DOHH2 (cell line): ENCODE measurements around the gene NAA10.

Source experiments
- EZH2phosphoT487 ChIP-seq: fragments of 200-600 bp; sonication (generic); IDR thresholded peaks from 2 replicates; pipeline ENCODE4 v1.6.1; 2017; ENCODE audit warnings: borderline replicate concordance, mild to moderate bottlenecking, antibody characterized with exemption, low read length, moderate library complexity, mixed read lengths
- TF ChIP-seq, protein P1 (sequence below): fragments of 200-600 bp; sonication (generic); IDR thresholded peaks from one replicate; pipeline ENCODE4 v1.5.1; 2014; ENCODE audit warnings: antibody characterized with exemption, mild to moderate bottlenecking, low read depth, low read length; ENCODE audit not compliant: poor library complexity, severe bottlenecking

DNA sequence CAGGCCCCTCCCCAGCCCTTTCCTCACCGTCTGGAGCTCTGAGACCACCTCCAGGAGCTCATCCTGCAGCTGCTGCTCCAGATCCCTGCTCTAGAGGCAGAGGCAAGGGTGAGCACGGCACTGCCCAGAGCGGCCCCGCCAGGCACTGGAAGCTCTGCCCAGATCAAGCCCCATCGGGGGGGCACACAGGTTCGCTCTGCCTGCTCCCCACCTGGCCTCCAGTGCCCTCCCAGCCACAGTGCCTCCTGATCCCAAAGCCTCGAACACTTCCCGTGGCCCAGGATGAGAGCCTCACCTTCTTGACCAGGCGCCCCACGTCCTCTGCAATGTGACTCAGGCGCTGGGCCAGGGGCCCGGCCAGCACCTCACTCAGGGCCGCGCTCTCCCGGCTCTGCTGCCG is 13.8 kb downstream of the NAA10 start:
- TF ChIP-seq, protein P1, sequence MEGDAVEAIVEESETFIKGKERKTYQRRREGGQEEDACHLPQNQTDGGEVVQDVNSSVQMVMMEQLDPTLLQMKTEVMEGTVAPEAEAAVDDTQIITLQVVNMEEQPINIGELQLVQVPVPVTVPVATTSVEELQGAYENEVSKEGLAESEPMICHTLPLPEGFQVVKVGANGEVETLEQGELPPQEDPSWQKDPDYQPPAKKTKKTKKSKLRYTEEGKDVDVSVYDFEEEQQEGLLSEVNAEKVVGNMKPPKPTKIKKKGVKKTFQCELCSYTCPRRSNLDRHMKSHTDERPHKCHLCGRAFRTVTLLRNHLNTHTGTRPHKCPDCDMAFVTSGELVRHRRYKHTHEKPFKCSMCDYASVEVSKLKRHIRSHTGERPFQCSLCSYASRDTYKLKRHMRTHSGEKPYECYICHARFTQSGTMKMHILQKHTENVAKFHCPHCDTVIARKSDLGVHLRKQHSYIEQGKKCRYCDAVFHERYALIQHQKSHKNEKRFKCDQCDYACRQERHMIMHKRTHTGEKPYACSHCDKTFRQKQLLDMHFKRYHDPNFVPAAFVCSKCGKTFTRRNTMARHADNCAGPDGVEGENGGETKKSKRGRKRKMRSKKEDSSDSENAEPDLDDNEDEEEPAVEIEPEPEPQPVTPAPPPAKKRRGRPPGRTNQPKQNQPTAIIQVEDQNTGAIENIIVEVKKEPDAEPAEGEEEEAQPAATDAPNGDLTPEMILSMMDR, result no peak
- TF ChIP-seq EZH2phosphoT487, result no peak
